GM12875 (cell line): ENCODE results near the gene SAMD9L.
A peak's percentile ranks its signal among the peaks of the same experiment; 100 is the strongest.

ENCODE experiments used
- H3K4me3 ChIP-seq: one replicate; pipeline ENCODE4 v1.5.1; 2011; ENCODE audit warnings: low read depth, low read length, control low read depth
- TF ChIP-seq, protein P1 (sequence below): IDR thresholded peaks from 2 replicates; pipeline ENCODE4 v1.5.1; 2011; ENCODE audit warnings: low read depth, mild to moderate bottlenecking, control low read depth, inconsistent platforms, low read length, moderate library complexity, borderline replicate concordance; ENCODE audit not compliant: insufficient read depth

SAMD9L gene

DNA sequence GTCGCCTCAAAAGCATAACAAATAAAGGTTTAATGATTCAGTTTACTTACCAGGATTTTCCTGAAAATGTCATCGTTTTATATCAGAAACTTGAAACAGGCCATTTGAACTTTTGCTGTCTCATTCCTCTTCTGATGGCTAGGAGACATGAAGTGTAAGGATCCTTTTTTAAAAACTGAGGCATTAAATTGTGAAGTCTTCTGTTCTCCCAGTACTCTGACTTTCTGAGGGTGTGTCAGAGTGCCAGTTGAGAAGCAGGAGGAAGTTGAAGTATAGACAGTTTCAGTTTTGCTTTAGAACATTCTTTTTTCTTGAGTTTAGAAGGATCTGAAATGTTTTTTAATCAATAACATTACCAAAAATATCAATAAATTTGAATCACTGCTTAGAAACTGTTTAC is at the start of gene SAMD9L:
Gene SAMD9L, minus strand, starts transcription at position 242 of the 400 bp plus-strand sequence. CDS start 12,414 bp downstream, outside the sequence.
- H3K4me3 ChIP-seq: peak within 1 kb of the TSS; percentile 44

DNA sequence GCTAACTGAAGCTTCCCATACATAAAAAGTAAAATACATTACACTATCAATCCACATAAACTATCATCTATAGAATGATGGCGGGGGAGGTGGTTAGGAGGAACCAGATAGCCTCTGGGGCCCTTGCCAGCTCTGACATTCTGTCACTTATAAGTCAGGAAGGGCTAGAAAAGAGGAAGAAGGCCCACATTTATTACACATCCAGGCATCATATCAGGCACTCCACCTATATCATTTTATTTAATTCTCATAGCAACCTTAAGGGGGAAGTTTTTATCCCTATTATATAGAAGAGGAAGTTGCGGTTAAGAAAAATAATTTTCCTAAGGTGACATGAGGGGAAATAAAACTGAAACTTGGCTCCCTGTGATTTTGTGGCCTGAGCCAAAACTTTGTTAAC is 48.2 kb upstream of the SAMD9L start:
- H3K4me3 ChIP-seq: no peak overlapping the region
- TF ChIP-seq, protein P1, sequence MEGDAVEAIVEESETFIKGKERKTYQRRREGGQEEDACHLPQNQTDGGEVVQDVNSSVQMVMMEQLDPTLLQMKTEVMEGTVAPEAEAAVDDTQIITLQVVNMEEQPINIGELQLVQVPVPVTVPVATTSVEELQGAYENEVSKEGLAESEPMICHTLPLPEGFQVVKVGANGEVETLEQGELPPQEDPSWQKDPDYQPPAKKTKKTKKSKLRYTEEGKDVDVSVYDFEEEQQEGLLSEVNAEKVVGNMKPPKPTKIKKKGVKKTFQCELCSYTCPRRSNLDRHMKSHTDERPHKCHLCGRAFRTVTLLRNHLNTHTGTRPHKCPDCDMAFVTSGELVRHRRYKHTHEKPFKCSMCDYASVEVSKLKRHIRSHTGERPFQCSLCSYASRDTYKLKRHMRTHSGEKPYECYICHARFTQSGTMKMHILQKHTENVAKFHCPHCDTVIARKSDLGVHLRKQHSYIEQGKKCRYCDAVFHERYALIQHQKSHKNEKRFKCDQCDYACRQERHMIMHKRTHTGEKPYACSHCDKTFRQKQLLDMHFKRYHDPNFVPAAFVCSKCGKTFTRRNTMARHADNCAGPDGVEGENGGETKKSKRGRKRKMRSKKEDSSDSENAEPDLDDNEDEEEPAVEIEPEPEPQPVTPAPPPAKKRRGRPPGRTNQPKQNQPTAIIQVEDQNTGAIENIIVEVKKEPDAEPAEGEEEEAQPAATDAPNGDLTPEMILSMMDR: no peak

More for the DNA sequence above, at the start of gene SAMD9L:
- TF ChIP-seq, protein P1: no peak

DNA sequence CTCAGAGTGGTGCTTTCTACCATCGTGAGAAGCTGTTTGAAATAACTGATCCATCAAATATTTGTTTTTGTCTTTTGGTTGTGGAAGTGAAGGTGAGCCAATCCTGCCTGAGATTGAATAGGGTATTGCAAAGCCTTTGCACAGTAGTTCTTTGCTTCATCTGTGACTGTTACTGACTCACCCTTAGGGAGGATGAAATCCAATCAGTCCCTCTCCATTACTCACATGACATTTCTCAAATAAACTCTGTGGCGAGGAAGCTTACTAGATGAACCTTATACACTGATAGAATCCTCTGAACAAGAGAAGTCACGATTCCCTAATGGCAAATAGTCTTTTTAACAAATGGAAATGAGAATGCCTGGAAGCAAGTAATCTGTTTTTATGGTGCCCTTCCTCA is 46.2 kb upstream of the SAMD9L start:
- H3K4me3 ChIP-seq: no peak overlapping the region
- TF ChIP-seq, protein P1: no peak

DNA sequence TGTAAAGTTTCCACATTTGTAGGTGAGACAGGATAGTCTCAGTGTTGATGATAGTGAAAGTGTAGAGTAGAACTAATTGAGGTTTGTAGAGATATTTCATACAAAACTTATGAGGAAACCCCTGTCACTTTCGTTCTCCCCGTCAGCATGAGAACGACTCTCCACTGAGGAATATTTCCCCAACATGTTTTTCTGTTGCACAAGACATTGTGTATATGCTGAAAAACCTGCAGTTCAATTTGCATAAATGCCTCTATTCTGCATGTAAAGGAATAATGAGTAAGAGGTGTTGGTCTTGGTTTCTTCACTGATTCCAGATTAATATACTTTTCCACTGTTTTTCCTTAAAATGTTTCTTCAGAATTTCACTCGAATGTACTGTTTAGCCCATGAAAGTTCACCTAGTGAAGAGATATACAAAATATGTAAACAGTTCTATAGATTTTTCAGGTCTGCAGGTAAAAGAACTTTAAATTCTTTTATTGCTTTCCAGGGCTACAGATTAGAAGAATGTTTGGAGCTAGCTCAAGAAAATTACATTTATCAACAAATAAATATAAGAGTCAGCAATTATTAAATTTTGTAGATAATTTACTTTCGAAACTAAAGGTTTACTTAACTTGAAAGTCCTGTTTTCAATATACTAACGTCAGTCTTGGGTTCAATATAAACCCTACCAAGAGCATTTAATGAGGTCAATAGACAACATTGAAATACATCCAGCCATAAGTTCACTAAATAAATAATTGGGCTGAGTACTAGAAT is 40.9 kb upstream of the SAMD9L start:
- no peak overlapping the region for H3K4me3 ChIP-seq
- TF ChIP-seq, protein P1: no peak

DNA sequence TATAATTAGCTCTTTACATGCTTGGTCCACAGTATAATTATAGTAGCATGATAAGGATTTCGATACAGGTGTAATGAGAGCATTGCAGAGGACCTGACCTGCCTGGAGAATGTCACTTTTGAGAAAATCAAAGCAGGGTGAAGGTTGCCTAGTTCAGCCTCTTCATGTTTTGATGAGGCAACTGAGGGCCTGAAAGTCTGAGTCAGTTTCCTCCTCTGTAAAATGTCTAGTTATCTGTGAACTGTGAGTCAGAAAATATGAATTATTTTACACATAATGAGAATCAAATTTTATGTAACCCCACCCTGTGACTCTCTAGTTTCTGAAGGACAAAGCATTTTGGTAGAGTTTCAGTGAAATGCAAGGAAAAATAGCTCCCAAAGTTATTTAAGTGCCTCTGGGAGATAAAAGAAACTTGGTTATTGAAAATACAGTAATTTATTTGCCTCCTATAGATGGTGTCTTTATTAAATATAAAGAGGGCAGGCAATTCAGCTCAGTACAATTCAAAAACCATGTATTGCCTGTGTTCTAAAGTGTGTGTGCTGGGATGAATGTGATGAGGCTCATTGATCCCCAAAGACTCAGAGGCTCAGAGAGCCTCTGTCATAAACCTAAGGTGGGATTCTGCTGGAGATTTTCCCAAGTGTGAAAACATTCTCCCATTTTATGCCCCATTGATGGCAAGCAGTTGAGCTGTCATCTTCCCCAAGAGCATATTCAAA is 37.3 kb upstream of the SAMD9L start:
- TF ChIP-seq, protein P1: no peak
- H3K4me3 ChIP-seq: no peak overlapping the region

DNA sequence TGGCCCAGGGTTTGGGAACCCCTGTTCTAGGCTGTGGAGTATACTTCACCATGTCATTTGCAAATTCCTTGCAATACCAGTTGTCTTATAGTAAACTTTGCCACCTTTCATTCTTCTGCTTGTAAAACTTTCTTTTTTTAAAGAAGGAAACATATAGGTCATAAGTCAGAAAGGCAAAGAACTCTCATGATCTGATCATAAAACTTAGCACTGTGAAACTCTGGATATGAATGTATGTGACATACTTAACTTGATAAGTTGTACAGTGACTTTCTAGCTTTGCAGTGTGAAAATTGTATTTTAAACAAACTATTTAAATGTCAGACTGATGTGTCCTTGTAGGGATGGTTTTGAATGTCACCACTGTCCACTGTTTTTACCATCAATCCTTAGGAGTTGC is 31.0 kb upstream of the SAMD9L start:
- TF ChIP-seq, protein P1: no peak
- H3K4me3 ChIP-seq: no peak overlapping the region
